OCI-LY3 (cell line): ENCODE data around the gene PLEKHA7.

Experiments
- H2AFZ ChIP-seq: fragments of 200-600, 300-600 bp; shearing (Covaris generic); 2 replicates; pipeline ENCODE4 v1.6.0; 2014; ENCODE audit warnings: antibody characterized with exemption, low read depth, low read length
- H3K27ac ChIP-seq: fragments of 200-600, 300-600 bp; sonication (generic); 2 replicates; pipeline ENCODE4 v1.5.1; 2014; ENCODE audit warnings: mild to moderate bottlenecking, low read length, moderate library complexity, mixed read lengths
- H3K27me3 ChIP-seq: fragments of 200-600, 300-600 bp; sonication (generic); 2 replicates; pipeline ENCODE4 v1.6.1; 2014; ENCODE audit warnings: low read depth, low read length, mixed read lengths
- H3K36me3 ChIP-seq: fragments of 200-600, 300-600 bp; sonication (generic); replicated peaks from 2 replicates; pipeline ENCODE3; 2014; ENCODE audit warnings: low read depth, low read length, mixed read lengths
- H3K4me1 ChIP-seq: fragments of 300-600, 200-600 bp; sonication (generic); 2 replicates; pipeline ENCODE4 v1.6.1; 2014; ENCODE audit warnings: low read length, mixed read lengths
- H3K4me2 ChIP-seq: fragments of 200-600, 300-600 bp; sonication (generic); 2 replicates; pipeline ENCODE4 v1.6.1; 2014; ENCODE audit warnings: low read length, mixed read lengths
- H3K4me3 ChIP-seq: fragments of 300-600, 200-600 bp; sonication (generic); 2 replicates; pipeline ENCODE4 v1.5.1; 2014; ENCODE audit warnings: antibody characterized with exemption, mild to moderate bottlenecking, low read length, moderate library complexity
- H3K79me2 ChIP-seq: fragments of 300-600, 200-600 bp; shearing (Covaris generic); 2 replicates; pipeline ENCODE4 v1.6.1; 2014; ENCODE audit warnings: mild to moderate bottlenecking, low read length, mixed read lengths
- H3K9ac ChIP-seq: fragments of 300-600, 200-600 bp; shearing (Covaris generic); 2 replicates; pipeline ENCODE4 v1.6.0; 2014; ENCODE audit warnings: mild to moderate bottlenecking, low read length, moderate library complexity
- H3K9me3 ChIP-seq: fragments of 200-600, 300-600 bp; shearing (Covaris generic); 2 replicates; pipeline ENCODE4 v1.6.1; 2014; ENCODE audit warnings: low read length, mixed read lengths; ENCODE audit not compliant: insufficient read depth
- H4K20me1 ChIP-seq: fragments of 200-600, 300-600 bp; sonication (generic); 2 replicates; pipeline ENCODE4 v1.6.1; 2016; ENCODE audit warnings: low read length, mixed read lengths; ENCODE audit not compliant: insufficient read depth
- CTCF ChIP-seq: fragments of 200-600, 300-600 bp; sonication (generic); IDR thresholded peaks from 2 replicates; pipeline ENCODE4 v1.5.1; 2014; ENCODE audit warnings: antibody characterized with exemption, low read length, low read depth
- EZH2phosphoT487 ChIP-seq: fragments of 200-600 bp; shearing (Covaris generic); IDR thresholded peaks from 2 replicates; pipeline ENCODE4 v1.6.1; 2018; ENCODE audit warnings: antibody characterized with exemption, mixed run types, low read depth

PLEKHA7 gene

GRCh38 chr11:16763746-16764145 lies 250.5 kb downstream of the PLEKHA7 start:
- H3K9me3 ChIP-seq, result no peaks in the 10 kb centered on the region
- H2AFZ ChIP-seq, result no peak overlapping the region
- H3K4me3 ChIP-seq, result no peak overlapping the region
- no peak overlapping the region for H3K9ac ChIP-seq
- no peaks in the 10 kb centered on the region for H4K20me1 ChIP-seq
- no peaks in the 10 kb centered on the region for H3K4me1 ChIP-seq
- H3K27ac ChIP-seq, result no peak overlapping the region
- no peak for TF ChIP-seq EZH2phosphoT487
- TF ChIP-seq CTCF, result no peak
- 0 out of 2 replicates have a peak, but pooled peaks cover 2% of the 10 kb centered on the region for H3K27me3 ChIP-seq
- no peak overlapping the region for H3K4me2 ChIP-seq
- H3K79me2 ChIP-seq, result no peaks in the 10 kb centered on the region
- H3K36me3 ChIP-seq, result peaks cover 4% of the 10 kb centered on the region

- TF ChIP-seq CTCF (no peak), EZH2phosphoT487 (no peak)
- no peaks in the 10 kb centered on the region for H3K27me3 ChIP-seq
- H3K9me3 ChIP-seq, result no peaks in the 10 kb centered on the region
- H3K27ac ChIP-seq, result no peak overlapping the region
- H3K4me1 ChIP-seq, result no peaks in the 10 kb centered on the region
- H4K20me1 ChIP-seq, result no peaks in the 10 kb centered on the region
- H3K79me2 ChIP-seq, result no peaks in the 10 kb centered on the region
- H3K36me3 ChIP-seq, result peaks cover 28% of the 10 kb centered on the region
- no peak overlapping the region for H3K9ac ChIP-seq
- no peak overlapping the region for H2AFZ ChIP-seq
- H3K4me2 ChIP-seq, result no peak overlapping the region
- H3K4me3 ChIP-seq, result no peak overlapping the region
These were observed 254.2 kb downstream of the PLEKHA7 start for GRCh38 chr11:16759857-16760508.

DNA sequence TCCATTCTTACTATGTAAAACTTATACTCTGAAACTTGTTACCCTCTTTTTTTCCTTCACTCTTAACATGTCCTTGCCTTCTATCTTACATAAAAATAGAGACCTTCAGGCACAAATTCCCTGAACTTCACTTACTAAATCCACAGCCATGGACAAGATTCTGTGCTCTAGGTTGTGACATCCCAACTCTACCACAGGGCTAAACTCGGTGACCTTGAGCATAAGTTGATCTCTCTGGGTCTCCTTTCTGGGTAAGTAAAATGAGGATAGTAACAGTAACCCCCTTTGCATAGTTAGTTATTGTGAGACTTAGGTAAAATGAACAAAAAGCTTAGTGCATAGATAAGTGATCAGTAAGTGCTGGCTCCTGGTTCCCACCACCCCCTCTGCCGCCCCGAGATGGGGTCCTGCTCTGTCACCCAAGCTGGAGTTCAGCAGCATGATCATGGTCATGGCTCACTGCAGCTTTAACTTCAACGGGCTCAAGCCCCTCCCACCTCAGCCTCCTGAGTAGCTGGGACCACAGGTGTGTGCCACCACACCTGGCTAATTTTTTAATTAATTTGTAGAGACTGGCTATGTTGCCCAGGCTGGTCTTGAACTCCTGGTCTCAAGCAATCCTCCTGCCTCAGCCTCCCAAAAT lies 255.7 kb downstream of the PLEKHA7 start:
- Histone ChIP-seq H3K36me3 (peaks cover 38% of the 10 kb centered on the region), H4K20me1 (no peaks in the 10 kb centered on the region), H3K4me3 (no peak overlapping the region), H3K4me2 (no peak overlapping the region), H3K4me1 (no peaks in the 10 kb centered on the region), H3K9ac (no peak overlapping the region), H3K27ac (no peak overlapping the region), H3K9me3 (no peaks in the 10 kb centered on the region), H2AFZ (no peak overlapping the region), H3K79me2 (no peaks in the 10 kb centered on the region), H3K27me3 (no peaks in the 10 kb centered on the region)
- TF ChIP-seq EZH2phosphoT487 (no peak), CTCF (no peak)

DNA sequence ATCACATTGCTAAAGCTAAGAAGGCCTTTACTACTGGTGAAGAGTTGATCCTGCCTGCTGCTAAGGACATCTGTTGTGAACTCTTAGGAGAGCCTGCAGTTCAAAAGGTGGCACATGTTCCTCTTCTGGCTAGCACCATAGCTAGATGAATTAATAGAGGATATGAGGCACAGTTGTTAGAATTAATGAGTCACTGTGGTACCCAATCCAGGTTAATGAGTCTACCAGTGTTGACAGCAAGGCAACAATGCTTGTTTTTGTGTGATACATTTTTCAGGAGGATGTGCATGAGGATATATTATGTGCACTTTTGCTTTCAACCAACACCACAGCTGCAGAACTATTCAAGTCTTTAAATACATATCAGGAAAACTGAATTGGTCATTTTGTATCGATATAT lies 263.8 kb downstream of the PLEKHA7 start:
- peaks cover 69% of the 10 kb centered on the region for H3K36me3 ChIP-seq
- no peaks in the 10 kb centered on the region for H3K27me3 ChIP-seq
- no peaks in the 10 kb centered on the region for H3K9me3 ChIP-seq
- H3K9ac ChIP-seq, result no peak overlapping the region
- H2AFZ ChIP-seq, result no peak overlapping the region
- H3K4me3 ChIP-seq, result no peak overlapping the region
- peaks cover 38% of the 10 kb centered on the region for H3K79me2 ChIP-seq
- peaks cover 29% of the 10 kb centered on the region for H4K20me1 ChIP-seq
- TF ChIP-seq CTCF, result no peak
- no peak for TF ChIP-seq EZH2phosphoT487
- no peak overlapping the region for H3K27ac ChIP-seq
- H3K4me2 ChIP-seq, result no peak overlapping the region
- H3K4me1 ChIP-seq, result no peaks in the 10 kb centered on the region
